Measurements from ENCODE around the gene ZNF516. TPM values are rescaled to one million over a fixed set of nuclear protein-coding genes. Genes with fewer than 3 reads are reported as not detected.

The ZNF516 gene
- total and polyA plus RNA-seq, 2 of the 13 experiments (the other 11 are each of a cell fraction or from before 2014, with no cell fraction given) = 16.6 to 18.7 TPM

- in situ Hi-C loops (cut with HindIII; ENCODE audit: extremely low pct_ligation_motif_present, low pct_unique_long_range_greater_than_20kb) (no loop called here), intact Hi-C loops (cut with micrococcal nuclease; ENCODE audit: unreplicated experiment) (no loop called here)
- no peak for DNase-seq (ENCODE audit: low spot score)
- peak; percentile 83 to 92 for TF ChIP-seq MAFK (conservative IDR thresholded peaks at IDR 0.05 in 1 of 2, IDR thresholded peaks at IDR 0.05 in 1 of 2; ENCODE audit: low read length in 2 of 2)
- peak; percentile 88 for TF ChIP-seq MAFF (IDR thresholded peaks at IDR 0.05; ENCODE audit: low read depth, low read length)
- no peak for TF ChIP-seq MZF1 (CRISPR knock-in tag; IDR thresholded peaks at IDR 0.05; ENCODE audit: borderline replicate concordance)
- Histone ChIP-seq H4K20me1 (ENCODE audit: insufficient read depth, low read length) (no peaks in the 10 kb centered on the region), H3K4me2 (ENCODE audit: low read depth, low read length) (no peak overlapping the region), H3K27ac (ENCODE audit: extremely low read length, insufficient read depth, low read length) (no peak overlapping the region), H3K79me2 (ENCODE audit: insufficient read depth, low read length) (no peaks in the 10 kb centered on the region), H3K4me1 (ENCODE audit: insufficient read depth, low read length) (peaks cover 17% of the 10 kb centered on the region), H3K9me3 (ENCODE audit: low read length) (no peaks in the 10 kb centered on the region), H3K27me3 (ENCODE audit: control insufficient read depth in 1 of 2, insufficient read depth in 2 of 2, low read length in 2 of 2) (peaks cover 0 to 17% of the 10 kb centered on the region in 2 experiments; a peak in 3 of 5 replicates), H3K9ac (ENCODE audit: insufficient read depth, low read depth, low read length) (no peak overlapping the region), H2AFZ (ENCODE audit: low read length) (no peak overlapping the region), H3K36me3 (replicated peaks in 1 of 2; ENCODE audit: control insufficient read depth in 1 of 2, insufficient read depth in 2 of 2, low read length in 2 of 2) (no peaks in the 10 kb centered on the region), H3K4me3 (replicated peaks in 1 of 3; ENCODE audit: insufficient read depth in 1 of 3, low read depth in 2 of 3, low read length in 3 of 3) (no peak overlapping the region)
- no TSS peak for BruUV-seq (replicated peaks)
- POLR2A ChIA-PET = no interaction called here
- CTCF ChIA-PET (ENCODE audit: low intra/inter-chr PET ratio, low total read pairs) = no interaction called here
- 35% methylated on average over 5 of the region's 8 CpGs for WGBS (ENCODE audit: low lambda C conversion rate)
- ATAC-seq = no peak
- FAIRE-seq = no peak
Observed at GRCh38 chr18:76532875-76533274, 37.8 kb upstream of the ZNF516 start.

DNA sequence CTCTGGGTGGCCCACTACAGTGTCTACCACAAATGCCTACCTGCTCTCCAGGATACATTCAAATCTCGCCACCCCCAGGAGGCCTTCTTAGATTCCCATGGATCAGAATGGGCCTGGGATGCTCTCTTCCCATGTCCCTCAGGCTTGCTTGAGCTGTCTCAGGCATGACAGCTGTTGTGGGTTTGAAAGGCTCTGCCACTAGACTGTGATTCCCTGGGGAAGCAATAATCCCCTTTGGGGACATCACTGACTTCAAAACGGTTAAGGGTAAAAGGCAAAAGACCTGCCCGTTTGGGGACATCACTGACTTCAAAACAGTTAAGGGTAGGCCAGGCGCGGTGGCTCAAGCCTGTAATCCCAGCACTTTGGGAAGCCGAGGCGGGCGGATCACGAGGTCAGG lies 35.8 kb upstream of the ZNF516 start:
- ChIA-PET CTCF (ENCODE audit: low intra/inter-chr PET ratio, low total read pairs) (no interaction called here), POLR2A (no interaction called here)
- DNase-seq (ENCODE audit: low spot score) = no peak
- Histone ChIP-seq H3K79me2 (ENCODE audit: insufficient read depth, low read length) (no peaks in the 10 kb centered on the region), H3K27me3 (ENCODE audit: control insufficient read depth in 1 of 2, insufficient read depth in 2 of 2, low read length in 2 of 2) (peaks cover 0 to 28% of the 10 kb centered on the region in 2 experiments; a peak in 2 of 5 replicates), H3K36me3 (replicated peaks in 1 of 2; ENCODE audit: control insufficient read depth in 1 of 2, insufficient read depth in 2 of 2, low read length in 2 of 2) (no peaks in the 10 kb centered on the region), H3K9ac (ENCODE audit: insufficient read depth, low read depth, low read length) (no peak overlapping the region), H3K4me3 (replicated peaks in 1 of 3; ENCODE audit: insufficient read depth in 1 of 3, low read depth in 2 of 3, low read length in 3 of 3) (no peak overlapping the region), H3K27ac (ENCODE audit: extremely low read length, insufficient read depth, low read length) (no peak overlapping the region), H4K20me1 (ENCODE audit: insufficient read depth, low read length) (no peaks in the 10 kb centered on the region), H3K4me2 (ENCODE audit: low read depth, low read length) (no peak overlapping the region), H3K9me3 (ENCODE audit: low read length) (no peaks in the 10 kb centered on the region), H3K4me1 (ENCODE audit: insufficient read depth, low read length) (peaks cover 17% of the 10 kb centered on the region), H2AFZ (ENCODE audit: low read length) (no peak overlapping the region)
- BruUV-seq (replicated peaks) = no TSS peak
- in situ Hi-C loops (cut with HindIII; ENCODE audit: extremely low pct_ligation_motif_present, low pct_unique_long_range_greater_than_20kb) = no loop called here
- intact Hi-C loops (cut with micrococcal nuclease; ENCODE audit: unreplicated experiment) = no loop called here
- FAIRE-seq = no peak
- TF ChIP-seq NR2F2 (IDR thresholded peaks at IDR 0.05; ENCODE audit: borderline replicate concordance, low read depth) = no peak
- no peak for TF ChIP-seq ZNF629 (CRISPR knock-in tag; conservative IDR thresholded peaks at IDR 0.05)
- TF ChIP-seq, protein P1, sequence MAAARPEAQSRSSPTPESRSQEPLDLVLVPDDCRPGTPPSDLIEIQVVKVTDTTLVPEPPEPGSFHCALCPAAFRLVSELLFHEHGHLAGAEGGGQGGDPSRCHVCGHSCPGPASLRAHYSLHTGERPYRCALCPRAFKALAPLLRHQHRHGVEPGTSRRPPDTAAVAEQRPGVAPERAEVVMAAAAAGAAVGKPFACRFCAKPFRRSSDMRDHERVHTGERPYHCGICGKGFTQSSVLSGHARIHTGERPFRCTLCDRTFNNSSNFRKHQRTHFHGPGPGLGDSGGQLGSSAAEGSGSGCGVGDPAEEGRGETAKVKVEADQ (CRISPR knock-in tag; IDR thresholded peaks at IDR 0.05; ENCODE audit: borderline replicate concordance) = no peak
- TF ChIP-seq PHF5A (CRISPR knock-in tag; IDR thresholded peaks at IDR 0.05; ENCODE audit: low read depth, unreplicated experiment) = no peak
- TF ChIP-seq PCBP1 (IDR thresholded peaks at IDR 0.05; ENCODE audit: borderline replicate concordance, low read depth, low read length) = no peak
- no peak for TF ChIP-seq IRX3 (CRISPR knock-in tag; IDR thresholded peaks at IDR 0.05; ENCODE audit: borderline replicate concordance, low read depth)
- TF ChIP-seq MXD4 (CRISPR knock-in tag; IDR thresholded peaks at IDR 0.05) = no peak
- TF ChIP-seq ZKSCAN1 (IDR thresholded peaks at IDR 0.05; ENCODE audit: low read length) = no peak
- no peak for TF ChIP-seq ZNF83 (CRISPR knock-in tag; IDR thresholded peaks at IDR 0.05; ENCODE audit: borderline replicate concordance)
- TF ChIP-seq SIN3B (IDR thresholded peaks at IDR 0.05; ENCODE audit: low read length) = no peak
- no peak for TF ChIP-seq SCMH1 (CRISPR knock-in tag; IDR thresholded peaks at IDR 0.05; ENCODE audit: borderline replicate concordance)
- TF ChIP-seq PHF8 (CRISPR knock-in tag; IDR thresholded peaks at IDR 0.05) = no peak
- TF ChIP-seq ZSCAN29 (CRISPR knock-in tag; conservative IDR thresholded peaks at IDR 0.05) = no peak
- TF ChIP-seq MZF1 (CRISPR knock-in tag; IDR thresholded peaks at IDR 0.05; ENCODE audit: borderline replicate concordance) = no peak
- TF ChIP-seq POLR2G (IDR thresholded peaks at IDR 0.05; ENCODE audit: low read depth, low read length) = no peak
- no peak for TF ChIP-seq ZNF570 (CRISPR knock-in tag; IDR thresholded peaks at IDR 0.05; ENCODE audit: borderline replicate concordance)
- TF ChIP-seq HOXA3 (CRISPR knock-in tag; IDR thresholded peaks at IDR 0.05) = no peak
- ATAC-seq = no peak
- WGBS (ENCODE audit: low lambda C conversion rate) = 78% methylated on average over 8 of the region's 9 CpGs
